A673 (cell line): Measurements from ENCODE around the gene PLOD2. TPM values are rescaled to one million over a fixed set of nuclear protein-coding genes. Genes with fewer than 3 reads are reported as not detected.

Experiments used
- BruUV-seq: library from RNA; stranded (reverse); fragments of 400-500 nt; replicated peaks from 2 replicates; lab custom pipeline; 2021; lab: Mats Ljungman, UMichigan
- CTCF ChIA-PET: fragments of 300-600 bp; sonication (Branson Sonifier 250); formaldehyde crosslinking; loops from one replicate; lab custom pipeline; 2022; ENCODE audit warnings: antibody characterized with exemption; lab: Charles Lee
- POLR2A ChIA-PET: fragments of 300-600 bp; sonication (Branson Sonifier 250); formaldehyde crosslinking; loops from one replicate; lab custom pipeline; 2022; ENCODE audit warnings: antibody characterized with exemption; ENCODE audit not compliant: low non-redundant PET; lab: Charles Lee
- DNase-seq: peaks from one replicate; pipeline ENCODE4 v3.0.0-alpha.2; 2015; ENCODE audit warnings: low spot score
- H3K27ac ChIP-seq: fragments of 200-600 bp; sonication (generic); 2 replicates; pipeline ENCODE4 v1.5.1; 2016; ENCODE audit warnings: mixed run types, low read depth, mild to moderate bottlenecking, mixed read lengths, antibody characterized with exemption, low read length; ENCODE audit not compliant: poor library complexity, severe bottlenecking
- H3K27me3 ChIP-seq: fragments of 200-600 bp; sonication (generic); replicated peaks from 2 replicates; pipeline ENCODE4 v1.6.1; 2017; ENCODE audit warnings: mixed run types, low read depth, mild to moderate bottlenecking, mixed read lengths, antibody characterized with exemption, low read length; ENCODE audit not compliant: insufficient read depth, poor library complexity
- H3K36me3 ChIP-seq: fragments of 200-600 bp; sonication (generic); 2 replicates; pipeline ENCODE4 v1.6.1; 2016; ENCODE audit warnings: mixed run types, mild to moderate bottlenecking, mixed read lengths, antibody characterized with exemption, low read length; ENCODE audit not compliant: insufficient read depth, poor library complexity, severe bottlenecking
- H3K4me1 ChIP-seq: fragments of 200-600 bp; sonication (generic); 2 replicates; pipeline ENCODE4 v1.6.1; 2017; ENCODE audit warnings: mixed run types, mild to moderate bottlenecking, mixed read lengths, antibody characterized with exemption, low read length; ENCODE audit not compliant: insufficient read depth, poor library complexity, severe bottlenecking
- H3K4me3 ChIP-seq: fragments of 200-600 bp; sonication (generic); 2 replicates; pipeline ENCODE4 v1.5.1; 2016; ENCODE audit warnings: low read depth, mixed run types, mild to moderate bottlenecking, mixed read lengths, low read length; ENCODE audit not compliant: poor library complexity, severe bottlenecking
- H3K9me3 ChIP-seq: fragments of 200-600 bp; sonication (generic); 2 replicates; pipeline ENCODE4 v1.6.1; 2016; ENCODE audit warnings: mixed run types, low read depth, mild to moderate bottlenecking, mixed read lengths, antibody characterized with exemption, low read length; ENCODE audit not compliant: poor library complexity, severe bottlenecking
- CTCF ChIP-seq: fragments of 300-800, 200-600 bp; sonication (generic); conservative IDR thresholded peaks from 2 replicates; pipeline ENCODE4 v1.5.1; 2017; ENCODE audit warnings: low read depth, mild to moderate bottlenecking, antibody characterized with exemption, low read length, moderate library complexity, mixed read lengths
- EZH2 ChIP-seq: fragments of 200-600 bp; sonication (generic); IDR thresholded peaks from 2 replicates; pipeline ENCODE4 v1.6.1; 2017; ENCODE audit warnings: borderline replicate concordance, low read depth, mild to moderate bottlenecking, mixed read lengths, antibody characterized with exemption, low read length; ENCODE audit not compliant: poor library complexity, severe bottlenecking
- intact Hi-C: fragments of 100-400 bp; cut with micrococcal nuclease; formaldehyde crosslinking; loops from one replicate; pipeline ENCODE4 v1.10.0; 2022; ENCODE audit not compliant: unreplicated experiment
- total RNA-seq: library from RNA; stranded (reverse); gene quantifications from 2 replicates; pipeline ENCODE4 v1.2.3, GENCODE V29; 2021

The PLOD2 gene
- total RNA-seq, 1 experiment from 2014 or later: 34.6 TPM

- Histone ChIP-seq H3K4me1 (peaks cover 16% of the 10 kb centered on the region), H3K9me3 (no peaks in the 10 kb centered on the region), H3K36me3 (no peaks in the 10 kb centered on the region), H3K27ac (no peak overlapping the region), H3K4me3 (no peak overlapping the region), H3K27me3 (no peaks in the 10 kb centered on the region)
- TF ChIP-seq EZH2: no peak
- TF ChIP-seq CTCF: no peak
- no peak for DNase-seq
- ChIA-PET POLR2A (no interaction called here), CTCF (no interaction called here)
- no TSS peak for BruUV-seq
- intact Hi-C loops: no loop called here
These were observed 5.4 kb upstream of the PLOD2 start for GRCh38 chr3:146166415-146166821.

GRCh38 chr3:146165877-146166276 is 4.9 kb upstream of the PLOD2 start:
- no peak for DNase-seq
- TF ChIP-seq CTCF (no peak), EZH2 (no peak)
- no peak overlapping the region for H3K27ac ChIP-seq
- no peaks in the 10 kb centered on the region for H3K9me3 ChIP-seq
- H3K4me1 ChIP-seq: peaks cover 16% of the 10 kb centered on the region
- H3K4me3 ChIP-seq: no peak overlapping the region
- intact Hi-C loops: no loop called here
- no TSS peak for BruUV-seq
- no peaks in the 10 kb centered on the region for H3K36me3 ChIP-seq
- ChIA-PET CTCF (no interaction called here), POLR2A (no interaction called here)
- no peaks in the 10 kb centered on the region for H3K27me3 ChIP-seq

- DNase-seq: no peak
- Histone ChIP-seq H3K27ac (no peak overlapping the region), H3K27me3 (no peaks in the 10 kb centered on the region), H3K4me1 (peaks cover 16% of the 10 kb centered on the region), H3K36me3 (no peaks in the 10 kb centered on the region), H3K4me3 (no peak overlapping the region), H3K9me3 (no peaks in the 10 kb centered on the region)
- BruUV-seq: no TSS peak
- intact Hi-C loops: no loop called here
- ChIA-PET CTCF (no interaction called here), POLR2A (interaction anchor here (0.5 kb wide), 1 partner anchor 1575 kb away, joined by 3 read pairs; no protein-coding TSS in a partner anchor)
- TF ChIP-seq EZH2 (no peak), CTCF (no peak)
These were observed 4.2 kb upstream of the PLOD2 start for GRCh38 chr3:146164971-146165769.
